Testis (tissue), 2 donors: ENCODE data around the gene UNC80.

Experiments used
- POLR2A ChIP-seq: fragments of 450-650 bp; IDR thresholded peaks from one replicate; pipeline ENCODE4 v1.6.1; 2017; ENCODE audit warnings: antibody characterized with exemption, mild to moderate bottlenecking, moderate library complexity
- TF ChIP-seq, protein P1 (sequence below), 3 experiments: fragments of 450-650 bp in 2 of 3; fragments of 200-600 bp in 1 of 3; sonication (generic) in 1 of 3; IDR thresholded peaks; one replicate each; pipeline ENCODE4 v1.5.1; 2016 to 2019; ENCODE audit warnings: antibody characterized with exemption in 3 of 3, mild to moderate bottlenecking in 2 of 3, moderate library complexity in 1 of 3

DNA sequence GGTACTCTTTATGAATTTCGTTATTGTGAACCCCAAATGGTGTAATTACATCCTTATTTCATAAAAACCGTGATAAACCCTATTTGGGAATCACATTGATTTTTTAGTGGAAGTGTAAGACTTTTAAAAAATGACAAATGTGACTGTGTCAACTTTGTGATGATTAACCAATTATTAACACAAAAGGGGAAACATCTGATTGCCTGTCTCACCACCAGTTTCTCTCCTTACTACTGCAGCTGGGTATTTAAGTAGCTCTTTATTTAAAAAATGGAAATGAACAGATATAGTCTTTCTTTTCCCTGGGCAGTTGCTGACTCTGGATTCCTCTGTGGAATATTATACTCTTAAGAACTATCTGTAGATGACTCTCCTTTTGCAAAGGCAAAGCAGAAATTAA lies 219.2 kb downstream of the UNC80 start:
- TF ChIP-seq, protein P1, sequence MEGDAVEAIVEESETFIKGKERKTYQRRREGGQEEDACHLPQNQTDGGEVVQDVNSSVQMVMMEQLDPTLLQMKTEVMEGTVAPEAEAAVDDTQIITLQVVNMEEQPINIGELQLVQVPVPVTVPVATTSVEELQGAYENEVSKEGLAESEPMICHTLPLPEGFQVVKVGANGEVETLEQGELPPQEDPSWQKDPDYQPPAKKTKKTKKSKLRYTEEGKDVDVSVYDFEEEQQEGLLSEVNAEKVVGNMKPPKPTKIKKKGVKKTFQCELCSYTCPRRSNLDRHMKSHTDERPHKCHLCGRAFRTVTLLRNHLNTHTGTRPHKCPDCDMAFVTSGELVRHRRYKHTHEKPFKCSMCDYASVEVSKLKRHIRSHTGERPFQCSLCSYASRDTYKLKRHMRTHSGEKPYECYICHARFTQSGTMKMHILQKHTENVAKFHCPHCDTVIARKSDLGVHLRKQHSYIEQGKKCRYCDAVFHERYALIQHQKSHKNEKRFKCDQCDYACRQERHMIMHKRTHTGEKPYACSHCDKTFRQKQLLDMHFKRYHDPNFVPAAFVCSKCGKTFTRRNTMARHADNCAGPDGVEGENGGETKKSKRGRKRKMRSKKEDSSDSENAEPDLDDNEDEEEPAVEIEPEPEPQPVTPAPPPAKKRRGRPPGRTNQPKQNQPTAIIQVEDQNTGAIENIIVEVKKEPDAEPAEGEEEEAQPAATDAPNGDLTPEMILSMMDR (IDR thresholded peaks at IDR 0.05) = no peak
- no peak for TF ChIP-seq POLR2A
